ENCODE results near the gene LCN10.

DNA sequence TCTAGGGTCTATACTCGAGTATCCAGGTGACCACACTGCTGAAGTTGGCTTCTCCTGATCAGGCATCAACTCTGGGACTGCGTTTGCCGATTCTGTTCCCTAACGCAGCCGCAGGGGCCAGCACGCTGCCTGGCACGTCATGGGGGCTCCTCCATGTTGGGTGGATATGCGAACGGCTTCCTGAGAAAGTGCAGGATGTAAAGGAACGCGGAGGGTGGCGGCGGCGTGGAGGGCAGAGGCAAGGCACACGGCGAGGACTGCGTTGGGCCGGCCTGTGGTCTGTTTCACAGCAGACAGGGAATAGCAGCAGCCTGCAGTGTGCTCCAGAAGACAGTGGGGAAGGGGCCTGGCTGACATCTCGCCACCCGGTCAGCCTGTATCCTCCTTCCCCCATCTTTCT, 3.8 kb downstream of the LCN10 start:
- TF ChIP-seq, protein P1, sequence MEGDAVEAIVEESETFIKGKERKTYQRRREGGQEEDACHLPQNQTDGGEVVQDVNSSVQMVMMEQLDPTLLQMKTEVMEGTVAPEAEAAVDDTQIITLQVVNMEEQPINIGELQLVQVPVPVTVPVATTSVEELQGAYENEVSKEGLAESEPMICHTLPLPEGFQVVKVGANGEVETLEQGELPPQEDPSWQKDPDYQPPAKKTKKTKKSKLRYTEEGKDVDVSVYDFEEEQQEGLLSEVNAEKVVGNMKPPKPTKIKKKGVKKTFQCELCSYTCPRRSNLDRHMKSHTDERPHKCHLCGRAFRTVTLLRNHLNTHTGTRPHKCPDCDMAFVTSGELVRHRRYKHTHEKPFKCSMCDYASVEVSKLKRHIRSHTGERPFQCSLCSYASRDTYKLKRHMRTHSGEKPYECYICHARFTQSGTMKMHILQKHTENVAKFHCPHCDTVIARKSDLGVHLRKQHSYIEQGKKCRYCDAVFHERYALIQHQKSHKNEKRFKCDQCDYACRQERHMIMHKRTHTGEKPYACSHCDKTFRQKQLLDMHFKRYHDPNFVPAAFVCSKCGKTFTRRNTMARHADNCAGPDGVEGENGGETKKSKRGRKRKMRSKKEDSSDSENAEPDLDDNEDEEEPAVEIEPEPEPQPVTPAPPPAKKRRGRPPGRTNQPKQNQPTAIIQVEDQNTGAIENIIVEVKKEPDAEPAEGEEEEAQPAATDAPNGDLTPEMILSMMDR (IDR thresholded peaks at IDR 0.05; ENCODE audit: poor library complexity): no peak
- no peak for TF ChIP-seq EZH2 (IDR thresholded peaks at IDR 0.05; ENCODE audit: borderline replicate concordance)

Data from hepatocyte (in vitro differentiated cells).